GM12878 (cell line): ENCODE data around the gene CPSF6.

Source experiments
- EZH2 ChIP-seq: IDR thresholded peaks from 2 replicates; pipeline ENCODE4 v1.6.1; 2012; ENCODE audit warnings: low read depth, mild to moderate bottlenecking, control low read depth, inconsistent platforms, low read length, borderline replicate concordance; ENCODE audit not compliant: control insufficient read depth
- SREBF2 ChIP-seq: IDR thresholded peaks from 2 replicates; pipeline ENCODE4 v1.6.1; 2012; ENCODE audit warnings: mild to moderate bottlenecking, low read length
- TAF1 ChIP-seq: IDR thresholded peaks from 2 replicates; pipeline ENCODE4 v1.6.1; 2011; ENCODE audit warnings: mild to moderate bottlenecking, low read depth, low read length, borderline replicate concordance
- TARDBP ChIP-seq: IDR thresholded peaks from 2 replicates; pipeline ENCODE4 v1.6.1; 2016; ENCODE audit warnings: borderline replicate concordance
- TF ChIP-seq, protein P1 (sequence below), 3 experiments: IDR thresholded peaks in 2 of 3; conservative IDR thresholded peaks in 1 of 3; 2 replicates each; pipeline ENCODE4 v1.5.1; 2011; ENCODE audit warnings: low read depth in 3 of 3, low read length in 3 of 3, mild to moderate bottlenecking in 3 of 3, control low read depth in 2 of 3, moderate library complexity in 2 of 3, inconsistent platforms in 1 of 3, mixed read lengths in 1 of 3; ENCODE audit not compliant: control insufficient read depth in 2 of 3, insufficient read depth in 1 of 3; ENCODE audit errors: extremely low read depth in 1 of 3

DNA sequence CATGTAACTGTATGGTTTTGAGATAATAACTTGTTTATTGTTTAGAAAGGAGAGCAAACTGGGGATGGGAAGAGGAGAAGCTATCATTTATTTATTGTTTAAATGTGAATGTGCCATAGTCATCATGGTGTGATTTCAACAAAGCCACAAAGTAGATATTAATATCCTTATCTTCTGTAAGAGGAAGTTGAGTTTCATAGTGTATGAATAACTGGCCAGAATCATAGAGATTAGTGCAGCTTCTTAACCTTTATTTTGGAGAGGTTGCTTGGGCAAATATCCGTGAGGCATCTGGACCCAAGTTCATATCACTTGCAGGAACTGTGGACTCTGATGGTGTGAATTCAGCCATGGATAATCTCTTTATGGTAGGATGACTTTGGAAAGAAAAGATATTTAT lies 82.0 kb downstream of the CPSF6 start:
- TF ChIP-seq SREBF2 (no peak), TARDBP (no peak), TAF1 (no peak), EZH2 (no peak)
- TF ChIP-seq, protein P1, sequence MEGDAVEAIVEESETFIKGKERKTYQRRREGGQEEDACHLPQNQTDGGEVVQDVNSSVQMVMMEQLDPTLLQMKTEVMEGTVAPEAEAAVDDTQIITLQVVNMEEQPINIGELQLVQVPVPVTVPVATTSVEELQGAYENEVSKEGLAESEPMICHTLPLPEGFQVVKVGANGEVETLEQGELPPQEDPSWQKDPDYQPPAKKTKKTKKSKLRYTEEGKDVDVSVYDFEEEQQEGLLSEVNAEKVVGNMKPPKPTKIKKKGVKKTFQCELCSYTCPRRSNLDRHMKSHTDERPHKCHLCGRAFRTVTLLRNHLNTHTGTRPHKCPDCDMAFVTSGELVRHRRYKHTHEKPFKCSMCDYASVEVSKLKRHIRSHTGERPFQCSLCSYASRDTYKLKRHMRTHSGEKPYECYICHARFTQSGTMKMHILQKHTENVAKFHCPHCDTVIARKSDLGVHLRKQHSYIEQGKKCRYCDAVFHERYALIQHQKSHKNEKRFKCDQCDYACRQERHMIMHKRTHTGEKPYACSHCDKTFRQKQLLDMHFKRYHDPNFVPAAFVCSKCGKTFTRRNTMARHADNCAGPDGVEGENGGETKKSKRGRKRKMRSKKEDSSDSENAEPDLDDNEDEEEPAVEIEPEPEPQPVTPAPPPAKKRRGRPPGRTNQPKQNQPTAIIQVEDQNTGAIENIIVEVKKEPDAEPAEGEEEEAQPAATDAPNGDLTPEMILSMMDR (IDR thresholded peaks at IDR 0.05 in 2 of 3, conservative IDR thresholded peaks at IDR 0.05 in 1 of 3; ENCODE audit: control insufficient read depth in 2 of 3, extremely low read depth in 1 of 3, insufficient read depth in 1 of 3, low read depth in 3 of 3, low read length in 3 of 3): no peak
